Fibroblast of lung (primary cell): Measurements from ENCODE around the gene CYP4F11.

Source experiments
- CTCF ChIP-seq, 2 donors: IDR thresholded peaks in 1 of 2; conservative IDR thresholded peaks in 1 of 2; 1 replicate in 1 of 2; 2 replicates in 1 of 2; pipeline ENCODE4 v1.5.1; 2011 to 2012; ENCODE audit warnings: low read length in 2 of 2, control low read depth in 1 of 2, inconsistent platforms in 1 of 2, low read depth in 1 of 2, mild to moderate bottlenecking in 1 of 2
- EZH2 ChIP-seq: IDR thresholded peaks from 2 replicates; pipeline ENCODE4 v1.5.1; 2012; ENCODE audit warnings: low read length, control low read depth, mild to moderate bottlenecking; ENCODE audit errors: missing control alignments

- TF ChIP-seq CTCF (conservative IDR thresholded peaks at IDR 0.05 in 1 of 2, IDR thresholded peaks at IDR 0.05 in 1 of 2; ENCODE audit: low read depth in 1 of 2, low read length in 2 of 2) (no peak), EZH2 (no peak)
Measured at GRCh38 chr19:15979293-15979692, 45.0 kb upstream of the CYP4F11 start.
